Gastroesophageal sphincter (tissue), 3 donors: Measurements from ENCODE around the gene ZNF814.

Source experiments
- POLR2A ChIP-seq, 2 donors: fragments of 450-650 bp; IDR thresholded peaks; one replicate each; pipeline ENCODE4 v1.6.1; 2017; ENCODE audit warnings: antibody characterized with exemption in 2 of 2, mild to moderate bottlenecking in 2 of 2, moderate library complexity in 1 of 2
- POLR2AphosphoS5 ChIP-seq: sonication (generic); formaldehyde crosslinking; IDR thresholded peaks from one replicate; pipeline ENCODE4 v1.6.1; 2017; ENCODE audit warnings: antibody characterized with exemption
- TF ChIP-seq, protein P1 (sequence below), 4 experiments: fragments of 200-600 bp in 2 of 4; fragments of 450-650 bp in 2 of 4; sonication (generic) in 1 of 4; IDR thresholded peaks; one replicate each; pipeline ENCODE4 v1.5.1; 2017 to 2019; ENCODE audit warnings: antibody characterized with exemption in 4 of 4, mild to moderate bottlenecking in 2 of 4, moderate library complexity in 2 of 4

DNA sequence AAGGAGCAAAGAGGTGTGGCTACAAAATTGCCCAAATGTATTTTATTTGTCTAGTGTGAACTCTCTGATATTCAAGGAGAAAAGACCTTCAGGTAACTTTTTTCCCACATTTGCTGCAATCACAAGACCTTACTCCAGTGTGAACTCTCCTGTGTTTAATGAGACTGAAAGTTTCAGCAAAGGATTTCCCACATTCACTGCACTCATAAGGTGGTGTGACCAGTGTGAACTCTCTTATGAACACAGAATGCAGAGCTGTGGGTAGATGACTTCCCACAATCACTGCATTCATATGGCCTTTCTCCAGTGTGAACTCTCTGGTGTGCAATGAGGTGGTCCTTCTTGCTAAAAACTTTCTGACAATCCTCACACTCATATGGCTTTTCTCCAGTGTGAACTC is 16.4 kb downstream of the ZNF814 start:
- TF ChIP-seq, protein P1, sequence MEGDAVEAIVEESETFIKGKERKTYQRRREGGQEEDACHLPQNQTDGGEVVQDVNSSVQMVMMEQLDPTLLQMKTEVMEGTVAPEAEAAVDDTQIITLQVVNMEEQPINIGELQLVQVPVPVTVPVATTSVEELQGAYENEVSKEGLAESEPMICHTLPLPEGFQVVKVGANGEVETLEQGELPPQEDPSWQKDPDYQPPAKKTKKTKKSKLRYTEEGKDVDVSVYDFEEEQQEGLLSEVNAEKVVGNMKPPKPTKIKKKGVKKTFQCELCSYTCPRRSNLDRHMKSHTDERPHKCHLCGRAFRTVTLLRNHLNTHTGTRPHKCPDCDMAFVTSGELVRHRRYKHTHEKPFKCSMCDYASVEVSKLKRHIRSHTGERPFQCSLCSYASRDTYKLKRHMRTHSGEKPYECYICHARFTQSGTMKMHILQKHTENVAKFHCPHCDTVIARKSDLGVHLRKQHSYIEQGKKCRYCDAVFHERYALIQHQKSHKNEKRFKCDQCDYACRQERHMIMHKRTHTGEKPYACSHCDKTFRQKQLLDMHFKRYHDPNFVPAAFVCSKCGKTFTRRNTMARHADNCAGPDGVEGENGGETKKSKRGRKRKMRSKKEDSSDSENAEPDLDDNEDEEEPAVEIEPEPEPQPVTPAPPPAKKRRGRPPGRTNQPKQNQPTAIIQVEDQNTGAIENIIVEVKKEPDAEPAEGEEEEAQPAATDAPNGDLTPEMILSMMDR (IDR thresholded peaks at IDR 0.05) = no peak
- TF ChIP-seq POLR2A (IDR thresholded peaks at IDR 0.05) (no peak), POLR2AphosphoS5 (no peak)
